ENCODE data around the gene SERPINA5.

SERPINA5 gene

GRCh38 chr14:94581127-94581999 lies at the start of gene SERPINA5:
SERPINA5 (plus strand) TSS chr14:94581426; CDS start chr14:94587363, 5,937 bp downstream.
- no peak for TF ChIP-seq SUZ12 (IDR thresholded peaks at IDR 0.05)
- no peak for TF ChIP-seq L3MBTL2 (conservative IDR thresholded peaks at IDR 0.05)
- no peak for TF ChIP-seq HDGF (IDR thresholded peaks at IDR 0.05; ENCODE audit: borderline replicate concordance)
- TF ChIP-seq NFRKB (IDR thresholded peaks at IDR 0.05): no peak
- TF ChIP-seq CTBP1 (IDR thresholded peaks at IDR 0.05; ENCODE audit: borderline replicate concordance): no peak
- no peak for TF ChIP-seq ELF4 (IDR thresholded peaks at IDR 0.05)
- no peak for TF ChIP-seq ARNT (IDR thresholded peaks at IDR 0.05)
- no peak for TF ChIP-seq TARDBP (IDR thresholded peaks at IDR 0.05)
- TF ChIP-seq FOXM1 (IDR thresholded peaks at IDR 0.05; ENCODE audit: borderline replicate concordance): no peak
- no peak for TF ChIP-seq LEF1 (IDR thresholded peaks at IDR 0.05; ENCODE audit: borderline replicate concordance)
- TF ChIP-seq FOXK2 (IDR thresholded peaks at IDR 0.05): no peak
- TF ChIP-seq PKNOX1 (IDR thresholded peaks at IDR 0.05): no peak
- TF ChIP-seq ZNF384 (IDR thresholded peaks at IDR 0.05): no peak
- no peak for TF ChIP-seq SP1 (IDR thresholded peaks at IDR 0.05)
- TF ChIP-seq BHLHE40 (IDR thresholded peaks at IDR 0.05; ENCODE audit: borderline replicate concordance): no peak
- TF ChIP-seq FOXA1 (IDR thresholded peaks at IDR 0.05): no peak
- DNase-seq (ENCODE audit: extremely low spot score): no peak
- ChIA-PET POLR2A (no interaction called here), CTCF (interaction anchor here (0.8 kb wide), 1 partner anchor 33 kb away, joined by 3 read pairs; no protein-coding TSS in a partner anchor)

GRCh38 chr14:94532447-94532846 lies 48.8 kb upstream of the SERPINA5 start:
- CTCF ChIA-PET: interaction anchor here (0.6 kb wide), 1 partner anchor 139 kb away, joined by 3 read pairs; no protein-coding TSS in a partner anchor
- POLR2A ChIA-PET: no interaction called here
- no peak for DNase-seq (ENCODE audit: extremely low spot score)
- TF ChIP-seq L3MBTL2 (conservative IDR thresholded peaks at IDR 0.05): no peak
- no peak for TF ChIP-seq TARDBP (IDR thresholded peaks at IDR 0.05)
- TF ChIP-seq PKNOX1 (IDR thresholded peaks at IDR 0.05): no peak
- TF ChIP-seq LEF1 (IDR thresholded peaks at IDR 0.05; ENCODE audit: borderline replicate concordance): no peak
- TF ChIP-seq ZNF384 (IDR thresholded peaks at IDR 0.05): no peak
- no peak for TF ChIP-seq FOXM1 (IDR thresholded peaks at IDR 0.05; ENCODE audit: borderline replicate concordance)
- TF ChIP-seq ARNT (IDR thresholded peaks at IDR 0.05): no peak
- no peak for TF ChIP-seq ELF4 (IDR thresholded peaks at IDR 0.05)
- TF ChIP-seq HDGF (IDR thresholded peaks at IDR 0.05; ENCODE audit: borderline replicate concordance): no peak

GRCh38 chr14:94535506-94535905 lies 45.7 kb upstream of the SERPINA5 start:
- ChIA-PET POLR2A (no interaction called here), CTCF (no interaction called here)
- DNase-seq (ENCODE audit: extremely low spot score): no peak
- TF ChIP-seq PKNOX1 (IDR thresholded peaks at IDR 0.05): no peak
- TF ChIP-seq SP1 (IDR thresholded peaks at IDR 0.05): no peak
- no peak for TF ChIP-seq FOXK2 (IDR thresholded peaks at IDR 0.05)
- no peak for TF ChIP-seq ZNF384 (IDR thresholded peaks at IDR 0.05)
- TF ChIP-seq LEF1 (IDR thresholded peaks at IDR 0.05; ENCODE audit: borderline replicate concordance): no peak
- TF ChIP-seq HDGF (IDR thresholded peaks at IDR 0.05; ENCODE audit: borderline replicate concordance): no peak
- no peak for TF ChIP-seq ELF4 (IDR thresholded peaks at IDR 0.05)
- TF ChIP-seq BHLHE40 (IDR thresholded peaks at IDR 0.05; ENCODE audit: borderline replicate concordance): no peak
- TF ChIP-seq ARNT (IDR thresholded peaks at IDR 0.05): no peak
- TF ChIP-seq FOXM1 (IDR thresholded peaks at IDR 0.05; ENCODE audit: borderline replicate concordance): no peak
- TF ChIP-seq TARDBP (IDR thresholded peaks at IDR 0.05): no peak
- TF ChIP-seq FOXA1 (IDR thresholded peaks at IDR 0.05): no peak

GRCh38 chr14:94536836-94537235 lies 44.4 kb upstream of the SERPINA5 start:
- DNase-seq (ENCODE audit: extremely low spot score): no peak
- TF ChIP-seq BHLHE40 (IDR thresholded peaks at IDR 0.05; ENCODE audit: borderline replicate concordance) (no peak), SUZ12 (IDR thresholded peaks at IDR 0.05) (no peak), PKNOX1 (IDR thresholded peaks at IDR 0.05) (peak; percentile 38; the same call in 1 of the 2 replicates), ZNF384 (IDR thresholded peaks at IDR 0.05) (no peak), FOXM1 (IDR thresholded peaks at IDR 0.05; ENCODE audit: borderline replicate concordance) (no peak), FOXA1 (IDR thresholded peaks at IDR 0.05) (no peak), FOXK2 (IDR thresholded peaks at IDR 0.05) (no peak), ARNT (IDR thresholded peaks at IDR 0.05) (no peak)
- ChIA-PET POLR2A (no interaction called here), CTCF (no interaction called here)

- no peak for DNase-seq (ENCODE audit: extremely low spot score)
- POLR2A ChIA-PET: interaction anchor here (0.7 kb wide), 1 partner anchor 58 kb away, joined by 4 read pairs; no protein-coding TSS in a partner anchor
- TF ChIP-seq NFRKB (IDR thresholded peaks at IDR 0.05) (no peak), FOXM1 (IDR thresholded peaks at IDR 0.05; ENCODE audit: borderline replicate concordance) (no peak), ZNF384 (IDR thresholded peaks at IDR 0.05) (no peak), LEF1 (IDR thresholded peaks at IDR 0.05; ENCODE audit: borderline replicate concordance) (no peak)
- CTCF ChIA-PET: no interaction called here
Measured at GRCh38 chr14:94538070-94538740, 43.0 kb upstream of the SERPINA5 start.

Measured in HEK293T (cell line).